Right kidney (tissue), 1 donor: ENCODE data around the gene PDE6A.
"Not testable (repeated sequence)": the region's sequence is repeated elsewhere in the genome, so short reads cannot be mapped to it uniquely, and the experiment has no call there.

Source experiments
- DNase-seq: peaks from one replicate; pipeline ENCODE4 v3.0.0-alpha.2; 2016

The PDE6A gene

GRCh38 chr5:149951138-149951749 is 6.7 kb upstream of the PDE6A start:
- DNase-seq = no peak

- DNase-seq = no peak
Measured at GRCh38 chr5:149948993-149949392, 4.4 kb upstream of the PDE6A start.

GRCh38 chr5:149946118-149946517 is 1.5 kb upstream of the PDE6A start:
- no peak for DNase-seq

GRCh38 chr5:149943177-149943949 is 1.2 kb downstream of the PDE6A start:
- not testable (repeated sequence) for DNase-seq

- not testable (repeated sequence) for DNase-seq
Measured at GRCh38 chr5:149942741-149943169, 1.8 kb downstream of the PDE6A start.

- DNase-seq = no peak
Measured at GRCh38 chr5:149942199-149942598, 2.4 kb downstream of the PDE6A start.

GRCh38 chr5:149941795-149942194 is 2.8 kb downstream of the PDE6A start:
- DNase-seq = no peak

GRCh38 chr5:149940941-149941644 is 3.5 kb downstream of the PDE6A start:
- DNase-seq = no peak

GRCh38 chr5:149940077-149940574 is 4.5 kb downstream of the PDE6A start:
- no peak for DNase-seq

GRCh38 chr5:149939546-149939945 is 5.0 kb downstream of the PDE6A start:
- DNase-seq = no peak

- DNase-seq = no peak
Measured at GRCh38 chr5:149938791-149939358, 5.7 kb downstream of the PDE6A start.

- DNase-seq = no peak
Measured at GRCh38 chr5:149938279-149938678, 6.3 kb downstream of the PDE6A start.

- no peak for DNase-seq
Measured at GRCh38 chr5:149937610-149938009, 7.0 kb downstream of the PDE6A start.

GRCh38 chr5:149936700-149937091 is 7.9 kb downstream of the PDE6A start:
- DNase-seq = no peak

- DNase-seq = no peak
Measured at GRCh38 chr5:149936044-149936699, 8.4 kb downstream of the PDE6A start.

GRCh38 chr5:149935431-149935901 is 9.1 kb downstream of the PDE6A start:
- no peak for DNase-seq

GRCh38 chr5:149932445-149933350 is 11.9 kb downstream of the PDE6A start:
- DNase-seq = no peak

- DNase-seq = no peak
Measured at GRCh38 chr5:149931992-149932436, 12.6 kb downstream of the PDE6A start.

GRCh38 chr5:149930749-149931574 is 13.6 kb downstream of the PDE6A start:
- no peak for DNase-seq
